Fibroblast of lung (primary cell): ENCODE data around the gene DYSF. TPM values are rescaled to one million over a fixed set of nuclear protein-coding genes. Genes with fewer than 3 reads are reported as not detected.
"Not testable (repeated sequence)": the region's sequence is repeated elsewhere in the genome, so short reads cannot be mapped to it uniquely, and the experiment has no call there.

Experiments
- DNase-seq, 2 donors: peaks; one replicate each; pipeline versions ENCODE4 v3.0.0 to v3.0.0-alpha.2; 2010; ENCODE audit warnings: low read depth in 2 of 2
- H2AFZ ChIP-seq: 2 replicates; pipeline ENCODE4 v1.5.1; 2012; ENCODE audit warnings: low read length, control low read depth, inconsistent platforms
- H3K27ac ChIP-seq: 2 replicates; pipeline ENCODE4 v1.5.1; 2011; ENCODE audit warnings: low read length, control low read depth; ENCODE audit not compliant: insufficient read depth
- H3K27me3 ChIP-seq: 2 replicates; pipeline ENCODE4 v1.5.1; 2011; ENCODE audit warnings: mild to moderate bottlenecking, low read length; ENCODE audit not compliant: control insufficient read depth, insufficient read depth
- H3K36me3 ChIP-seq: 2 replicates; pipeline ENCODE4 v1.5.1; 2011; ENCODE audit warnings: low read length; ENCODE audit not compliant: control insufficient read depth, insufficient read depth
- H3K4me1 ChIP-seq: 2 replicates; pipeline ENCODE4 v1.5.1; 2011; ENCODE audit warnings: low read length; ENCODE audit not compliant: control insufficient read depth, insufficient read depth; ENCODE audit errors: extremely low read depth
- H3K4me2 ChIP-seq: 2 replicates; pipeline ENCODE4 v1.5.1; 2011; ENCODE audit warnings: low read length, control low read depth; ENCODE audit not compliant: insufficient read depth; ENCODE audit errors: extremely low read depth
- H3K4me3 ChIP-seq, 4 experiments: fragments of 200-600 bp in 1 of 4; sonication (generic) in 1 of 4; replicated peaks in 1 of 4; 2 replicates each; pipeline ENCODE4 v1.5.1; 2011 to 2016; ENCODE audit warnings: low read length in 4 of 4, low read depth in 3 of 4, mild to moderate bottlenecking in 3 of 4, control low read depth in 2 of 4, inconsistent platforms in 1 of 4, mixed read lengths in 1 of 4; ENCODE audit not compliant: insufficient read depth in 1 of 4; ENCODE audit errors: control extremely low read depth in 1 of 4
- H3K79me2 ChIP-seq: 2 replicates; pipeline ENCODE4 v1.5.1; 2012; ENCODE audit warnings: mild to moderate bottlenecking, low read length, inconsistent platforms; ENCODE audit not compliant: control insufficient read depth, insufficient read depth
- H3K9ac ChIP-seq: 2 replicates; pipeline ENCODE4 v1.5.1; 2011; ENCODE audit warnings: mild to moderate bottlenecking, low read length, control low read depth; ENCODE audit not compliant: insufficient read depth
- H3K9me3 ChIP-seq: 2 replicates; pipeline ENCODE4 v1.5.1; 2012; ENCODE audit warnings: low read depth, low read length; ENCODE audit not compliant: control insufficient read depth, insufficient read depth
- H4K20me1 ChIP-seq: 2 replicates; pipeline ENCODE4 v1.5.1; 2011; ENCODE audit warnings: low read length; ENCODE audit not compliant: control insufficient read depth, insufficient read depth; ENCODE audit errors: extremely low read depth
- EZH2 ChIP-seq: IDR thresholded peaks from 2 replicates; pipeline ENCODE4 v1.5.1; 2012; ENCODE audit warnings: low read length, control low read depth, mild to moderate bottlenecking; ENCODE audit errors: missing control alignments
- polyA plus RNA-seq, 2 donors: library from polyadenylated mRNA; depleted of rRNA in 1 of 2; stranded (reverse) in 1 of 2; unstranded in 1 of 2; fragments of >200 nt; gene quantifications; 2 replicates each; pipeline ENCODE4 v1.2.1, GENCODE V29; 2011 to 2012; ENCODE audit warnings: missing spikeins in 1 of 2
- total RNA-seq: library from RNA; depleted of rRNA; stranded (reverse); fragments of >200 nt; gene quantifications from 2 replicates; pipeline ENCODE4 v1.2.1, GENCODE V29; 2014
- TF ChIP-seq, protein P1 (sequence below), 2 donors: IDR thresholded peaks in 1 of 2; conservative IDR thresholded peaks in 1 of 2; 1 replicate in 1 of 2; 2 replicates in 1 of 2; pipeline ENCODE4 v1.5.1; 2011 to 2012; ENCODE audit warnings: low read length in 2 of 2, control low read depth in 1 of 2, inconsistent platforms in 1 of 2, low read depth in 1 of 2, mild to moderate bottlenecking in 1 of 2

The DYSF gene
- total and polyA plus RNA-seq, 2 donors (not counting 1 experiment from before 2014, with no cell fraction given) = under 0.01 to 0.67 TPM

DNA sequence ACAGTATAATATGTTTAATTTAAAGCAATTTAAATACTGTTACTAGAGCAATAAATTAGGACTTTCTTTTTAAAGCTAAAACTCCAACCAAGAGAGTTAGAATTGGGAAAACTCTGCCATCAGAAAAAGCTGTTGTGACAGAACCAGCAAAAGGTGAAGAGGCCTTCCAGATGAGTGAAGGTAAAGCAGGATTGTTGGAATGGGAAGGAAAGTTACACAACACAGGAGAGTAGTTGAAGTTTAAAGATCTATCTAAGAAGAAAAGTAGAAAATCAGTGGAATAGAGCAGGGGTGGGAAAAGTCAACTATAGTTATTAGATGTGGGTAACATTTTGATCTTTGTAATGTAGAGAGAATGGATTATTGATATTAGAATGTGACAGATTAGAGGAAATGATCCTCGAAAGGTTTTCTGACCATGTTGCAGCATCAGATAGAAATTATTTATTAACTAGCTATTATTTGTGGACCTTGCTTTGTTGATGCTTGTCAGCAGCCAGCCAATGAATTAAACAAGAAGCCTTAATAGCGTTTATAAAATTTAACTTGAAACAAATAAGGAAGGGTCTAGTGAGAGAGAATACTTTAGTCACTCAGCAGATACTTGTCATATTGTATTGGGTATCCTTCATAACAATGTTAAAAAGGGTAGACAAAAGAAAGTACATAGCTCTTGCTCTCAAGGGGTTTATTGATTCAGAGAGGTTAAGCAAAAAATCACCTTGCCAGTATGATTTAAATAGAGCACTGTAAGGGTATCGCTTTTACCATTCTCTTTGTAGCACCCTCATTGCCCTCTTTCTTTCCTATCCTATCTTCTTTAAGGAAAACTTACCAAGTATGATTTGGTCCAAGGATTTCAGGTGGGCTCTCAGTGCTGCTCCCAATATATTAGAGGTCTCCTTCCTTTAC, 24.6 kb upstream of the DYSF start:
- no peaks in the 10 kb centered on the region for H3K4me1 ChIP-seq
- no peaks in the 10 kb centered on the region for H4K20me1 ChIP-seq
- no peak overlapping the region for H3K4me3 ChIP-seq
- H3K4me2 ChIP-seq = no peak overlapping the region
- TF ChIP-seq EZH2 = no peak
- TF ChIP-seq, protein P1, sequence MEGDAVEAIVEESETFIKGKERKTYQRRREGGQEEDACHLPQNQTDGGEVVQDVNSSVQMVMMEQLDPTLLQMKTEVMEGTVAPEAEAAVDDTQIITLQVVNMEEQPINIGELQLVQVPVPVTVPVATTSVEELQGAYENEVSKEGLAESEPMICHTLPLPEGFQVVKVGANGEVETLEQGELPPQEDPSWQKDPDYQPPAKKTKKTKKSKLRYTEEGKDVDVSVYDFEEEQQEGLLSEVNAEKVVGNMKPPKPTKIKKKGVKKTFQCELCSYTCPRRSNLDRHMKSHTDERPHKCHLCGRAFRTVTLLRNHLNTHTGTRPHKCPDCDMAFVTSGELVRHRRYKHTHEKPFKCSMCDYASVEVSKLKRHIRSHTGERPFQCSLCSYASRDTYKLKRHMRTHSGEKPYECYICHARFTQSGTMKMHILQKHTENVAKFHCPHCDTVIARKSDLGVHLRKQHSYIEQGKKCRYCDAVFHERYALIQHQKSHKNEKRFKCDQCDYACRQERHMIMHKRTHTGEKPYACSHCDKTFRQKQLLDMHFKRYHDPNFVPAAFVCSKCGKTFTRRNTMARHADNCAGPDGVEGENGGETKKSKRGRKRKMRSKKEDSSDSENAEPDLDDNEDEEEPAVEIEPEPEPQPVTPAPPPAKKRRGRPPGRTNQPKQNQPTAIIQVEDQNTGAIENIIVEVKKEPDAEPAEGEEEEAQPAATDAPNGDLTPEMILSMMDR (conservative IDR thresholded peaks at IDR 0.05 in 1 of 2, IDR thresholded peaks at IDR 0.05 in 1 of 2; ENCODE audit: low read depth in 1 of 2, low read length in 2 of 2) = no peak
- no peaks in the 10 kb centered on the region for H3K27me3 ChIP-seq
- H3K79me2 ChIP-seq = no peaks in the 10 kb centered on the region
- H3K9me3 ChIP-seq = no peaks in the 10 kb centered on the region
- H2AFZ ChIP-seq = no peak overlapping the region
- no peak overlapping the region for H3K27ac ChIP-seq
- peaks cover 10% of the 10 kb centered on the region for H3K36me3 ChIP-seq
- no peak for DNase-seq
- H3K9ac ChIP-seq = no peak overlapping the region

DNA sequence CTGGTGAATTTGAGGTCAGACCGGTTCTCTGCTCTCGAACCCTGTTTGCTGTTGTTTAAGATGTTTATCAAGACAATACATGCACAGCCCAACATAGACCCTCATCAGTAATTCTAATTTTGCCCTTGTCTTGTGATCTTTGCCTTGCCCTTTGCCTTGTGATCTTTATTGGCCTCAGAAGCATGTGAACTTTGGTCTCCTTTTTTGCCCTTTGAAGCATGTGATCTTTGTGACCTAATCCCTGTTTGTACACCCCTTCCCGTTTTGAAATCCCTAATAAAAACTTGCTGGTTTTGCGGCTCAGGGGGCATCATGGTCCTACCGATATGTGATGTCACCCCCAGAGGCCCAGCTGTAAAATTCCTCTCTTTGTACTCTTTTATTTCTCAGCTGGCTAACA, 8.2 kb upstream of the DYSF start:
- not testable (repeated sequence) for H3K27me3 ChIP-seq, H3K9ac ChIP-seq, H3K79me2 ChIP-seq, H3K4me1 ChIP-seq, H3K36me3 ChIP-seq, H3K4me2 ChIP-seq, H4K20me1 ChIP-seq, DNase-seq, H3K27ac ChIP-seq, H2AFZ ChIP-seq, H3K9me3 ChIP-seq, H3K4me3 ChIP-seq

DNA sequence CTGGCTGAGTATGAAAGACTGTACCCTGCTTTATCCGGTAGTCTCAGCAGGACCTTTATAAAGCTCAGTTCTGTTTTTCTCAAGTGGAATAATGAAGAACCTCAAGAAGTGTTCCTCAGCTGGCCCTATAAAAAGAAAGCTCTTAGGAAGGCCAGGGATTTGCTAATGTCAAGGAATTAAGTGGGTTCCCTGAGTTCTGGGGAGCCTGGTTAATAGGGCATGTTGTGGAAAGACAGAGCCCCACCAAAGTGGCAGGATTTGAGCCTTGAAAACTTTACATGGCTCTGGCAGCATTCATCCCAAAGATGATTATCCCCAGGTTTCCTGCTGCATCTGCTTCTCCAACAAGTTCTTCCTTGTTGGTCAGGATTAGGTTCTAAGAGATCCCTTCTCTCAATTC, 6.9 kb upstream of the DYSF start:
- Histone ChIP-seq H3K9me3 (no peaks in the 10 kb centered on the region), H3K4me2 (no peak overlapping the region), H3K27me3 (peaks cover 1% of the 10 kb centered on the region), H2AFZ (no peak overlapping the region), H3K4me3 (no peak overlapping the region), H4K20me1 (no peaks in the 10 kb centered on the region), H3K4me1 (no peaks in the 10 kb centered on the region), H3K27ac (no peak overlapping the region), H3K79me2 (no peaks in the 10 kb centered on the region), H3K36me3 (no peaks in the 10 kb centered on the region), H3K9ac (no peak overlapping the region)
- TF ChIP-seq EZH2 = no peak
- DNase-seq = no peak

DNA sequence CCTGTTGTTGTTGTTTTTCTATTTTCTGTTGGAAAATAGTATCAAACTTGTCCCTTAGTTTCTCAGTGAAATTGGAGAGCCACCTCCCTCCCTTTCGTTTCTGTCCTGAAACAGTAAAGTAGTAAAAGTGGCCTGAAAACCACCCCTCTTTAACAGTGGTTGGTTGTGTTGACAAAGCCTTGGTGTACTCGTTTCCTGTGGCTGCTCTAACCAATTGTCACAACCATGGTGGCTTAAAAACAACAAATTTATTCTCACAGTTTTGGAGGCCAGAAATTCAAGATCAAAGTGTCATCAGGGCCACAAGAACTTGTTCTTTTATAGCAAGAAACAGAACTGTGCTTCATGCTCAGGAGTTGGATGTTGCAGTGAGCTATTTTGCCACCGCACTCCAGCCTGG, 4.0 kb upstream of the DYSF start:
- Histone ChIP-seq H3K9me3 (no peaks in the 10 kb centered on the region), H3K36me3 (no peaks in the 10 kb centered on the region), H3K27me3 (peaks cover 17% of the 10 kb centered on the region), H2AFZ (no peak overlapping the region), H3K79me2 (no peaks in the 10 kb centered on the region), H4K20me1 (no peaks in the 10 kb centered on the region), H3K4me2 (no peak overlapping the region), H3K4me1 (no peaks in the 10 kb centered on the region), H3K9ac (no peak overlapping the region), H3K27ac (no peak overlapping the region), H3K4me3 (no peak overlapping the region)
- DNase-seq = no peak
- TF ChIP-seq, protein P1 (conservative IDR thresholded peaks at IDR 0.05 in 1 of 2, IDR thresholded peaks at IDR 0.05 in 1 of 2; ENCODE audit: low read depth in 1 of 2, low read length in 2 of 2) = no peak
- no peak for TF ChIP-seq EZH2
